Stimulated activated CD8-positive, alpha-beta memory T cell treated with anti-CD3 and anti-CD28 coated beads, Interleukin-7, amount 100 ng/mL, for 24 hours (primary cell): ENCODE measurements around the gene RSAD1.
A peak's percentile ranks its signal among the peaks of the same experiment; 100 is the strongest.
"Not testable (repeated sequence)": the region's sequence is repeated elsewhere in the genome, so short reads cannot be mapped to it uniquely, and the experiment has no call there.

Experiments used
- DNase-seq: peaks from one replicate; pipeline ENCODE4 v3.0.0-alpha.2; 2020; ENCODE audit warnings: low read depth

Gene RSAD1

GRCh38 chr17:50472761-50473161, 5.9 kb upstream of the RSAD1 start:
- not testable (repeated sequence) for DNase-seq

- DNase-seq: no peak
Measured at GRCh38 chr17:50473901-50474300, 4.8 kb upstream of the RSAD1 start.

GRCh38 chr17:50474523-50474922, 4.1 kb upstream of the RSAD1 start:
- no peak for DNase-seq

GRCh38 chr17:50475362-50475761, 3.3 kb upstream of the RSAD1 start:
- DNase-seq: no peak

DNA sequence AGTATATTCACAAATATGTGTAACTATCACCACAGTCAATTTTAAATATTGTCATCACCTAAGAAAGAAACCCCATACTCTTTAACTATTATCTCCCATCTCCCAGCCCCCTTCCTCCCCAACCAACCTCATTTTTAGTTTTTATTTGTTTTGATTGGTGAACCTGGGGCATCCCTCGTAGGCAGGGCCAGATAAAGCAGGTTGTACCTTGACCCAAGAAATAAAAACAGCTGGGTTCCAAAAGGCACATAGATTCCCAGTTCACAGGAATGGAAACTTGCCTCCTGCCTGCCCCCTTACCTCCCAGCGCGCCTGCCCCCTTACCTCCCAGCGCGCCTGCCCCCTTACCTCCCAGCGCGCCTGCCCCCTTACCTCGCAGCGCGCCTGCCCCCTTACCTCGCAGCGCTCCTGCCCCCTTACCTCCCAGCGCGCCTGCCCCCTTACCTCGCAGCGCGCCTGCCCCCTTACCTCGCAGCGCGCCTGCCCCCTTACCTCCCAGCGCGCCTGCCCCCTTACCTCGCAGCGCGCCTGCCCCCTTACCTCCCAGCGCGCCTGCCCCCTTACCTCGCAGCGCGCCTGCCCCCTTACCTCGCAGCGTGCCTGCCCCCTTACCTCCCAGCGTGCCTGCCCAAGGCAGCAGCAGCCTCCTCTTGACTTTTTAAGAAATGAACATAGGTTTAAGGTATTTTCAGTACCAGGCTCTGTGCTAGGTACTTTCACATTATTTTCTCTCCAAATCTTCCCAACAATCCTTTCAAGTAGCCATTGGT, 2.7 kb upstream of the RSAD1 start:
- DNase-seq: not testable (repeated sequence)

GRCh38 chr17:50476545-50477315, 1.9 kb upstream of the RSAD1 start:
- no peak for DNase-seq

DNA sequence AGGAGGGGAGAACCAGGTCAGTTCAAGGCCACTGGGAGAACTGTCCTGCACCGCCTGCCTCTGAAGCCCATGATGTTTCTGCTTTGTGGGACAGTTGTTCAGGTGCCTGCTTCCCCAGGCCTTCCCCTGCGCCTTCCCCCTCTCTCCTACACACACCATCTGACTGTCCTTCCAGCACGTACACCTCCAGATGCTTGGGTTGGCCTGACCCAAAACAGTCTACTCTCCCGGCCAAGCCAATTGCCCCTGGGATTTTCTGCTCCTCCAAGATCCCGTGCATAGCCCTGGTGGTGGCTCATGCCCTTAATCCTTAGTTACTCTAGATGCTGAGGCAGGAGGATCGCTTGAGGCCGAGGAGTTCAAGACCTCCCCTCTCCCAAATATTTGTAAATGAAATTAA, 684 bp upstream of the RSAD1 start:
- DNase-seq: no peak

DNA sequence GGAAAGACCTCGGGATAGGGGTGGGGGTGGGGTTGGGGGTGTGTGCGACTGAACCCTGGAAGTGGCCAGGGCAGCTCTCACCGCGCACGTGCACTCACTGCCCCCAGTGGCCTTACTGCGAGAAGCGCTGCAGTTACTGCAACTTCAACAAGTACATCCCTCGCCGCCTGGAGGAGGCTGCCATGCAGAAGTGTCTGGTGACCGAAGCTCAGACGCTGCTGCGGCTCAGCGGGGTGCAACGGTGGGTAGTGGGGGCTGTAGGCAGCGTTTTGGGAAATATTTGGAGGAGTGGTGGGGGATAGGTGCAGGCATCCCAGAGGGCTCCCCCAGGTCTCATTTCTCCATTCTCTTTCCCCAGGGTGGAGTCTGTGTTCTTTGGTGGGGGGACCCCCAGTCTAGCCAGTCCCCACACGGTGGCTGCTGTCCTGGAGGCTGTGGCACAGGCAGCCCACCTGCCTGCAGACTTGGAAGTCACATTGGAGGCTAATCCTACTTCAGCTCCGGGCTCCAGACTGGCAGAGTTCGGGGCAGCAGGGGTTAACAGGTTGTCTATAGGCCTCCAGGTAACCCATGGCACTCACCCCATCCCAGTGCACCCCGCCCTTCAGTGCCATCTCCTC, 972 bp downstream of the RSAD1 start:
- peak; percentile 36 for DNase-seq

- DNase-seq: no peak
Measured at GRCh38 chr17:50480142-50480764, 1.6 kb downstream of the RSAD1 start.

DNA sequence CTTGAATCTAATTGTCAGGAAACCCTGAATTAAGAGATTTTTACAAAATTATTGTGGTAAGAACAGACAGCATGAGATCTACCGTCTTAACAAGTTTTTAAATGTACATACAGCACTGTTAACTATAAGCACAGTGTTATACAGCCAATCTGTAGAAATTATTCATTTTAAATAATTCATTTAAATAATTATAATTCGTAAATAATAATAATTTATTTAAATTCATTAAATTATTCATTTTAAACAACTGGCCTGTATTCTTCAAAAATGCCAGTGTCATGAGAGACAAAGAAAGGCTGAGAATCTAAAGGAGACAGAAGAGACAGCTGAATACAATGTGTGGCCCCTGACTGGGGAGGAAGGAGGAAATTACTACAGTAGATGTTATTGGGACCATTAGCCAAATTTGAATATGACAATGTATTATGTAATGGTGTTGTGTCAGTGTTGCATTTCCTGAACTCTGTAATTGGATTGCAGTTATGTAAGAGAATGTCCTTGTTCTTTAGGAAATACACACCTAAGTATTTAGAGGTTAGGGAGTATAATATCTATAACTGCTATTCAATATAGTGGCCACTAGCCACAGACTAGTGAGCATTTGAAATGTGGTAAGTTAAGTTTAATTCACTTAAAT, 2.3 kb downstream of the RSAD1 start:
- no peak for DNase-seq

DNA sequence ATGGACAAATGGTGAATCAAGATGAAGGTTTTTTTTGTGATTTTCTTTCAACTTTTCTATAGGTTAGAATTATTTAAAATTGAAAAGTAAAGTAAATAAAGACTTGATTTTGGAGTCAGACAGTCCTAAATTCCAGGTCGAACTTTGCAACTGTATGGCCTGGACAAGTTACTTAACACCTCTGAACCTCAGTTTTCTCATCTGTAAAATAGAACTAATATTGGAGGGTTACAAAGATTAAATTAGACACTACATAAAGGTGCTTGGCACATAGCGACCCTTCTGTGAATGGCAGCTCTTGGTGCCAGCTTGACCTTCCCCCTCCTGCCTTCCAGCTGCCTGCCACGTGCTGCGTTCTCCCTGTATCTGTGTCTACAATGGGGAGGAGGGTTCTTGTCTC, 3.0 kb downstream of the RSAD1 start:
- no peak for DNase-seq

- DNase-seq: no peak
Measured at GRCh38 chr17:50482110-50482509, 3.5 kb downstream of the RSAD1 start.

DNA sequence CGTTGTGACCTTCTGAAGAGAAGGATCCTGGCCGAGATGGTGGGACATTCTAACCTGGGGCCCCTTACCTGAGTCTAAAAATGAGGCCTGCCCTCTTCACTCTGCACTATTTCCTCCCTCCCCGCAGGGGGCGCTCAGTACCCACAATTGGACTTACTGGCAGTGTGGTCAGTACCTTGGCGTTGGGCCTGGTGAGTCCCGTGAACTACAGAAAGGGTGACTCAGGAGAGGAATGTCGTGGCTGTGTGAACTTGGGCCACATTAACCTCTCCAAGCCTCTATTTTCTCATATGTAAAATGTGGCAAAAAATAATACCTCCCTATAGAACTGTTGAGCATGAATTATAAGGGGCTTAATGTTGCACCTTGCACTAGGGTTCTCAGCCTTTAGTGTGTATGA, 3.9 kb downstream of the RSAD1 start:
- peak; percentile 49 for DNase-seq

- DNase-seq: no peak
Measured at GRCh38 chr17:50483266-50483665, 4.6 kb downstream of the RSAD1 start.

DNA sequence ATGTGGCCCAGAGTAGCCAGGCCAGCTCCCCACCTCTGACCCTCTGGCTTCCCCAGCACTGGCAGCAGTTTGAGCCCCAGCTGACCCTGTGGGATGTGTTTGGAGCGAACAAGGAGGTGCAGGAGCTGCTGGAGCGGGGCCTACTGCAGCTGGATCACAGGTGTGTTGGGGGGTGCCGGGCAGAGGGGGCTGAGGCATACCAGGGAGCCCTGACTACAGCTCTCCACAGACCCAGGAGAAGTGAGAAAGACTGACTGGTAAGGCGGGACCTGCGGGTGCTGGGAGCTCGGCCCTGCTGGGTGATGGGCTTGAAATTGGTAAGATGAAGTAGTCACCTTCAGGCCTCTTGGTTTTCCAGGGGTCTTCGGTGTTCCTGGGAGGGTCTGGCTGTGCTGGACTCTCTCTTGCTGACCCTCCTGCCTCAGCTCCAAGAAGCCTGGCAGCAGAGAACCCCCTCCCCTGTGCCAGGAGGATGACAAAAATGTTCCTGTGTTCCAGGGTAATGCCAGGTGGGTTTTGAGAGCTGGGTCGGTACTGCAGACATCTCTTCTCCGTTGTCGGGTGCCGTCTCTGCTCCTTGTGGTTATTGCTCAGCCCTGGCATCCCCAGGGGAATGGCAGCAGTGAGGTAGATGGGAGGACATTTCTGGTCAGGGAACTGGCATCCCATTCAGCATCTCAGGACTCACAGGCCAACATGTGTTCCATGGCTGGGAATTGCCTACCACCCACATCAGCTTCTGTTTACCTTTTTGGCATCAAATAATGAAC, 5.9 kb downstream of the RSAD1 start:
- DNase-seq: no peak

DNA sequence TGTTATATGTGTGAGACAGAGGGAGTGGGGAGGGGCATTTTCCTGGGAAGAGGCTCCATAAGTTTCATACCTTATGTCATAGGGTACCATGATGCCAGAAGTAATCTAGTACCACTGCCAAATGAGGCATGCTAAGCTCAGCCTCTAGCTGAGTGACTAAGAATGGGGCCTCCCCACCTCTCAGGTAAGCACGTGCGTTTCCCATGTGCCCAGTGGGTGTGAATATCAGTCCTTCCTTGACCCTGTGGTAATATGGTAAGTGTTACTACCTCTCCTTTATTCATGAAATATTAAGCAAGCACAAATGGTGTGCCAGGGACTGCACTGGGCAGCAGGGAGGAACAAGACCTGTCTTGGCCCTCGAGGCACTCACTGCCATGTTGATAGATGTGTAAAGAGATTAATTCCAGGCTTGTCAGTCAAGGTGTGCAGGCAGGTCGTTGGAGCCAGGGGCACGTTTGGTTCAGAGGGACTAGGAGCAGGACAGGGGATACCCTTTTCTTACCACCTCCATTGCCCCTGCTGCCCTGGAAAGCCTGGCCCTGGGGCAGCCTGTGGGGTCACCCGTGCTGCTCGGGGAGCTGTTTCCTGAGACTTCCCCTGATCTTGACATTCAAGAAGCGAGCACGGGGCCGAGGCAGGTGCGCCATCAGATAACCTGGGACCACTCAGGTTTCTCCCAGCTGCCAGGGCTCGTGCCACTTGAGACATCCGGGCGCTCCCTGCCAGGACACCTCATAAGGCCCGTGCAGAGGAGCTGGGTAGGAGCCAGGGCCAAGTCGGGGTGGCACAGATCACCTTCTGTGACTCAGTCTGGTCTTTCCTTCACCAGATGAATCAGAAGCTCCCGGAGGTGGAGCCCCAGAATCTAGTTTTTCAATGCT, 8.8 kb downstream of the RSAD1 start:
- DNase-seq: no peak

- no peak for DNase-seq
Measured at GRCh38 chr17:50488880-50489279, 10.2 kb downstream of the RSAD1 start.

DNA sequence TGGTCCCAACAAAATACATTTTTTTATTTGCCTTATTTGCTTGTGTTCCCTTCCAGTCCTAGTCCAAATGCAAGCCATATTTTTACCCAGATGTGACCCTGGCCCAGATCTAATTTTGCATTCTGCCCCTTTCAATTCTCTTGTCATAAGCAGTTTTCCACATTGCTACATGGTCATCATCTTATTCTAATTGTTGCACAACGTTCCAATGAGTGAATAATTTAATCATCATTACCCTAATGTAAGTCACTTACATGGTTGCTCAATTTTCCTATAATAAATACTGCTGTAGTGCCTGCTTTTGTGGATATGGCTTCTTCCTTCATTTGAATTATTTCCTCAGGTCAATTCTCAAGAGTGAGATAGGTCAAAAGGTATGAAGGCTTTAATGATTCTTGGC, 12.8 kb downstream of the RSAD1 start:
- DNase-seq: no peak

- no peak for DNase-seq
Measured at GRCh38 chr17:50492214-50492613, 13.6 kb downstream of the RSAD1 start.

GRCh38 chr17:50493744-50494143, 15.1 kb downstream of the RSAD1 start:
- DNase-seq: no peak
